Psoas muscle (tissue), 8 donors: ENCODE data around the gene PACRG. TPM values are rescaled to one million over a fixed set of nuclear protein-coding genes. Genes with fewer than 3 reads are reported as not detected.

Experiments
- ATAC-seq, 4 donors: fragments of 200-7000 bp; cut with Tn5 transposase; one replicate each; pipeline ENCODE4 v1.9.1; 2020; ENCODE audit warnings: moderate library complexity in 3 of 4, mild to moderate bottlenecking in 2 of 4
- DNase-seq, 2 donors: peaks; one replicate each; pipeline ENCODE4 v3.0.0-alpha.2; 2020
- H3K27ac ChIP-seq: fragments of 200-600 bp; one replicate; pipeline ENCODE4 v1.8.0; 2022
- H3K27me3 ChIP-seq, 3 donors: fragments of 200-600 bp in 1 of 3; one replicate each; pipeline versions ENCODE4 v1.6.1 to v1.8.0; 2013 to 2022; ENCODE audit warnings: low read length in 2 of 3, mild to moderate bottlenecking in 2 of 3, moderate library complexity in 1 of 3; ENCODE audit not compliant: insufficient read depth in 3 of 3
- H3K36me3 ChIP-seq, 2 donors: fragments of 200-600 bp in 1 of 2; one replicate each; pipeline versions ENCODE4 v1.6.1 to v1.8.0; 2013 to 2022; ENCODE audit warnings: low read depth in 1 of 2, mild to moderate bottlenecking in 1 of 2, moderate library complexity in 1 of 2; ENCODE audit not compliant: insufficient read depth in 1 of 2
- H3K4me1 ChIP-seq: fragments of 200-600 bp; one replicate; pipeline ENCODE4 v1.8.0; 2022
- H3K4me3 ChIP-seq: fragments of 200-600 bp; one replicate; pipeline ENCODE4 v1.8.0; 2022; ENCODE audit warnings: mild to moderate bottlenecking
- H3K9me3 ChIP-seq: fragments of 200-600 bp; one replicate; pipeline ENCODE4 v1.8.0; 2022
- CTCF ChIP-seq: fragments of 200-600 bp; IDR thresholded peaks from one replicate; pipeline ENCODE4 v1.8.0; 2022; ENCODE audit warnings: antibody characterized with exemption
- WGBS, 3 donors: extraction: QIAGEN DNeasy Blood & Tissue Kit; methylation state at CpG; one replicate each; pipeline versions ENCODE4 v1.1.6 to v1.1.7; 2013; 5-methylcytosine and 5-hydroxymethylcytosine counted together
- intact Hi-C, 2 donors: fragments of 100-400 bp; cut with DNase I; formaldehyde crosslinking; loops; one replicate each; pipeline versions ENCODE4 v1.11.0 to v1.14.2; 2022
- polyA plus RNA-seq, 3 donors: library from polyadenylated mRNA; stranded (reverse); fragments of 200-250 nt; gene quantifications; one replicate each; pipeline ENCODE4 v1.2.3, GENCODE V29; 2013
- total RNA-seq, 4 donors: library from RNA; stranded (reverse); fragmentation: NEBNext Ultra II Directional in 2 of 4; extraction: Animal tissue kit (Norgen Biotek cat#: 25700) in 2 of 4; gene quantifications; one replicate each; pipeline versions ENCODE4 v1.2.1 to v1.2.4, GENCODE V29; 2021 to 2023
- donor health status: healthy with polysubstance abuse.
- donor health status: DM: no; HTN: no; CAD: no; lungs with moderate emphysema.
- donor health status: Bipolar disorder and iron deficiency.
- donor health status: healthy.
- donor health status: DM: yes; HTN: yes; CAD: no.
- donor health status: DM: no; HTN: no; CAD: no.
- donor health status: DM: no; HTN: no; CAD: no.
- donor health status: DM: yes; HTN: yes; CAD: no.

The PACRG gene
- total and polyA plus RNA-seq, 7 donors, result 0.17 to 3.1 (median 1.8) TPM

- WGBS, 3 donors, result 92 to 95% (median 93%) methylated on average over 2 of the region's 2 CpGs
- intact Hi-C loops, result no loop called here
- DNase-seq, result no peak
- ATAC-seq, result no peak
- TF ChIP-seq CTCF, result no peak
- H3K36me3 ChIP-seq, result no peaks in the 10 kb centered on the region
- H3K27ac ChIP-seq, result no peak overlapping the region
- no peaks in the 10 kb centered on the region for H3K4me1 ChIP-seq
- H3K4me3 ChIP-seq, result no peak overlapping the region
- H3K27me3 ChIP-seq, result no peaks in the 10 kb centered on the region
- peaks cover 5% of the 10 kb centered on the region for H3K9me3 ChIP-seq
Observed at GRCh38 chr6:162942866-162943265, 215.1 kb downstream of the PACRG start.

GRCh38 chr6:162943369-162943768 is 215.6 kb downstream of the PACRG start:
- H3K4me1 ChIP-seq, result no peaks in the 10 kb centered on the region
- no peak overlapping the region for H3K4me3 ChIP-seq
- no peak for DNase-seq
- no peak for TF ChIP-seq CTCF
- no peak for ATAC-seq
- no peaks in the 10 kb centered on the region for H3K27me3 ChIP-seq
- no peaks in the 10 kb centered on the region for H3K36me3 ChIP-seq
- H3K27ac ChIP-seq, result no peak overlapping the region
- peaks cover 5% of the 10 kb centered on the region for H3K9me3 ChIP-seq
- 75 to 86% (median 82%) methylated on average over 5 of the region's 5 CpGs for WGBS, 3 donors
- intact Hi-C loops, result no loop called here

- ATAC-seq (no peak), DNase-seq (no peak)
- Histone ChIP-seq H3K36me3 (no peaks in the 10 kb centered on the region), H3K4me1 (no peaks in the 10 kb centered on the region), H3K9me3 (no peaks in the 10 kb centered on the region), H3K27me3 (no peaks in the 10 kb centered on the region), H3K27ac (no peak overlapping the region), H3K4me3 (no peak overlapping the region)
- no peak for TF ChIP-seq CTCF
- intact Hi-C loops, result no loop called here
- 74 to 86% (median 78%) methylated on average over 4 of the region's 4 CpGs for WGBS, 3 donors
Observed at GRCh38 chr6:162951164-162951743, 223.5 kb downstream of the PACRG start.

GRCh38 chr6:162952423-162952822 is 224.6 kb downstream of the PACRG start:
- no peak for TF ChIP-seq CTCF
- ATAC-seq (no peak), DNase-seq (no peak)
- no peaks in the 10 kb centered on the region for H3K36me3 ChIP-seq
- no peaks in the 10 kb centered on the region for H3K27me3 ChIP-seq
- no peak overlapping the region for H3K4me3 ChIP-seq
- intact Hi-C loops, result no loop called here
- no peaks in the 10 kb centered on the region for H3K9me3 ChIP-seq
- 67 to 77% (median 76%) methylated on average over 4 of the region's 4 CpGs for WGBS, 3 donors
- no peak overlapping the region for H3K27ac ChIP-seq
- no peaks in the 10 kb centered on the region for H3K4me1 ChIP-seq

GRCh38 chr6:162957062-162957461 is 229.3 kb downstream of the PACRG start:
- ATAC-seq (no peak), DNase-seq (no peak)
- 85 to 97% (median 96%) methylated on average over 3 of the region's 3 CpGs for WGBS, 3 donors
- H3K27me3 ChIP-seq, result no peaks in the 10 kb centered on the region
- H3K36me3 ChIP-seq, result no peaks in the 10 kb centered on the region
- H3K9me3 ChIP-seq, result no peaks in the 10 kb centered on the region
- no peak overlapping the region for H3K27ac ChIP-seq
- TF ChIP-seq CTCF, result no peak
- no peaks in the 10 kb centered on the region for H3K4me1 ChIP-seq
- H3K4me3 ChIP-seq, result no peak overlapping the region
- intact Hi-C loops, result no loop called here
